ENCODE results near the gene MTARC2. TPM values are rescaled to one million over a fixed set of nuclear protein-coding genes. Genes with fewer than 3 reads are reported as not detected.

Gene MTARC2
- total and polyA plus RNA-seq, 7 donors, result 4.8 to 22.7 (median 11.9) TPM

DNA sequence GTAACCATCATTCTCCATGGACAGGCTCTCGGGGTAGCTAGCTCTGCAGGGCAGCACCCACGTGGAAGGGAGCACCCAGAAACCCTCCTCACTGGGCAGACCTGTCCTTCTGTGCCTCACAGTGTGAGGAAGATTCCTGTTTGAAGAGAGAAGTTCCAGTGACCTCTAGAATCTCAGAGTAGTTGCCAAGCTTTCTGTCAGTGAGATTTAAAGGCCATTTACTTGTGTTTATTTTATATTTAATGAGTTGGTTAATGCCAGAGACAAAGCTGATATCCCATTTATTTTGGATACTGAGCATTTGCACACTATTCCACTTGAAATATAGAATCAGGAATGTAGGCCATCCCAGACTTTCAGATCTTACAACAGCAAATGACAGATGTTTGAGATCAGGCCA lies 67.3 kb downstream of the MTARC2 start:
- TF ChIP-seq EP300 (IDR thresholded peaks at IDR 0.05), result peak in 1 of 4 donors; percentile 46
- no peak for TF ChIP-seq POLR2A (IDR thresholded peaks at IDR 0.05)
- peak in 3 of 4 donors; percentile 24 to 75 (median 64) for TF ChIP-seq POLR2AphosphoS5 (IDR thresholded peaks at IDR 0.05)
- intact Hi-C loops (cut with DNase I), result loop anchor here (5.0 to 10.0 kb wide), 4 partner anchors 217 to 1639 kb away; no protein-coding TSS in a partner anchor
- Histone ChIP-seq H3K9me3 (no peaks in the 10 kb centered on the region), H3K4me1 (peaks cover 0 to 83% (median 81%) of the 10 kb centered on the region in 4 donors), H3K27me3 (no peaks in the 10 kb centered on the region), H3K4me3 (no peak overlapping the region), H3K27ac (peak overlapping the region in 3 of 4 donors; percentile 81 to 88 (median 87)), H3K36me3 (no peaks in the 10 kb centered on the region)
- WGBS, 2 donors, result 75 to 84% methylated on average over 2 of the region's 2 CpGs
- DNase-seq, result no peak

DNA sequence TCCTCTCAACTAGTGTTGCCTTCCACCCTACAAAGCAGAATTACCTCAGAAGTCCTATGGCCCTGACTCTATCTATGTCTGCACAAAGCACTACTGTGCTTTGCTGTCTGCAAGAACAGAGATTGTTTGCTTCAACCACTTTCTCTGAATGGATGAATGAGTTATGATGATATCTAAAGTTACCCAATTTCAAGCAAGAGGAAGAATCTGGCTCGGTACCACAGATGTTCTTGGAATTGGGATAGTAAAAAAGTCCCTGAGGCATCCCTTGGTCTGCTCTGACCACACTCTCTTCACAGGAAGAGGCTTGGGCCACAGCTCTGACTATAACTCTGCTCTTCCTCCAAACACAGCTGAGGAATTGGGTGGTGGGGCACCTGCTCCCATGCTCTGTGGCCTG lies 69.8 kb downstream of the MTARC2 start:
- Histone ChIP-seq H3K27me3 (no peaks in the 10 kb centered on the region), H3K4me1 (peaks cover 0 to 66% (median 65%) of the 10 kb centered on the region in 4 donors), H3K4me3 (no peak overlapping the region), H3K36me3 (no peaks in the 10 kb centered on the region), H3K27ac (peak overlapping the region; percentile 73 to 88 (median 84)), H3K9me3 (no peaks in the 10 kb centered on the region)
- TF ChIP-seq POLR2A (IDR thresholded peaks at IDR 0.05) (no peak), EP300 (IDR thresholded peaks at IDR 0.05) (peak in 2 of 4 donors; percentile 2 to 49), POLR2AphosphoS5 (IDR thresholded peaks at IDR 0.05) (peak; percentile 57 to 82 (median 70))
- TF ChIP-seq, protein P1, sequence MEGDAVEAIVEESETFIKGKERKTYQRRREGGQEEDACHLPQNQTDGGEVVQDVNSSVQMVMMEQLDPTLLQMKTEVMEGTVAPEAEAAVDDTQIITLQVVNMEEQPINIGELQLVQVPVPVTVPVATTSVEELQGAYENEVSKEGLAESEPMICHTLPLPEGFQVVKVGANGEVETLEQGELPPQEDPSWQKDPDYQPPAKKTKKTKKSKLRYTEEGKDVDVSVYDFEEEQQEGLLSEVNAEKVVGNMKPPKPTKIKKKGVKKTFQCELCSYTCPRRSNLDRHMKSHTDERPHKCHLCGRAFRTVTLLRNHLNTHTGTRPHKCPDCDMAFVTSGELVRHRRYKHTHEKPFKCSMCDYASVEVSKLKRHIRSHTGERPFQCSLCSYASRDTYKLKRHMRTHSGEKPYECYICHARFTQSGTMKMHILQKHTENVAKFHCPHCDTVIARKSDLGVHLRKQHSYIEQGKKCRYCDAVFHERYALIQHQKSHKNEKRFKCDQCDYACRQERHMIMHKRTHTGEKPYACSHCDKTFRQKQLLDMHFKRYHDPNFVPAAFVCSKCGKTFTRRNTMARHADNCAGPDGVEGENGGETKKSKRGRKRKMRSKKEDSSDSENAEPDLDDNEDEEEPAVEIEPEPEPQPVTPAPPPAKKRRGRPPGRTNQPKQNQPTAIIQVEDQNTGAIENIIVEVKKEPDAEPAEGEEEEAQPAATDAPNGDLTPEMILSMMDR (IDR thresholded peaks at IDR 0.05), result no peak
- intact Hi-C loops (cut with DNase I), result loop anchor here (5.0 to 10.0 kb wide), 4 partner anchors 214 to 1637 kb away; no protein-coding TSS in a partner anchor
- WGBS, 2 donors, result 58 to 88% methylated on average over 1 of the region's 1 CpG
- peak; percentile 86 for DNase-seq

DNA sequence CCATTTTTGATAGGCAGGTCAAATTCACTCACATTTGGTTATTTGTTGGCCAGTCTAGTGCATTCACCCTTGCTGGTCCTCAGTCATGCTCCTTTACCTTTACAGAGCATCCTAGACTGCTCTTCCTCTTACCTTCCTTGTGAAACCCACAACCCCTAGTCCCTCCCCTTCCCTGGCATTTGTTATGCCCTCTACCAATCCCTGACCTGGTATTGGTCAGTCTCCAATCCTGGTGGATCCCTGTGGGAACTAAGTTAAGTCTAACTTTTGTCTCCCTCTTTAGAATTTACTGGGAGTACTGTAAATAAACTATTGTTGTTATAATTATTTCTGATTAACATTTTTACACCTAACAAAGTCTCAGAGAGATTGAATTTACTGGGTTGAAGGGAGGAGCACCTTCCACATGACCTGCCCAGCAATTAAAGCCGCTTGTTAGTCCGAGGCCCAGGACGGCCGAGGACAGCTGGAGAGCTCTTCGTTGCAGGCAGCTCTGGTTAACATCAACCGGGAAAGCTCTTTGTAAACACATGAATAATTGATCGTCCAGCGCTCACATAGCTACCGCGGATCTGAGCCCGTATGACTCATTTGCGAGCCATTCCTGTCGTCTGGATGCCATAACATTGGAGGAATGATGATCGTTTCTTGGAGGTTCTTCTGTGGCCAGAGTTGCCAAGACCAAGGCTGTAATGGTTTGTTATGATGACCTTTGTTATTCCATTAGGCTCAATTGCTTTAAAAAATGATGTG lies 70.5 kb downstream of the MTARC2 start:
- no peaks in the 10 kb centered on the region for H3K36me3 ChIP-seq
- TF ChIP-seq POLR2AphosphoS5 (IDR thresholded peaks at IDR 0.05) (peak; percentile 97 to 99 (median 98)), POLR2A (IDR thresholded peaks at IDR 0.05) (no peak), EP300 (IDR thresholded peaks at IDR 0.05) (peak in 3 of 4 donors; percentile 90 to 95 (median 92))
- H3K4me1 ChIP-seq, result peaks cover 0 to 70% (median 69%) of the 10 kb centered on the region in 4 donors
- intact Hi-C loops (cut with DNase I), result loop anchor here (5.0 to 10.0 kb wide), 4 partner anchors 214 to 1636 kb away; no protein-coding TSS in a partner anchor
- H3K9me3 ChIP-seq, result no peaks in the 10 kb centered on the region
- H3K27me3 ChIP-seq, result no peaks in the 10 kb centered on the region
- peak; percentile 95 for DNase-seq
- no peak overlapping the region for H3K4me3 ChIP-seq
- peak overlapping the region; percentile 73 to 88 (median 84) for H3K27ac ChIP-seq
- WGBS, 2 donors, result 71 to 78% methylated on average over 14 of the region's 14 CpGs

DNA sequence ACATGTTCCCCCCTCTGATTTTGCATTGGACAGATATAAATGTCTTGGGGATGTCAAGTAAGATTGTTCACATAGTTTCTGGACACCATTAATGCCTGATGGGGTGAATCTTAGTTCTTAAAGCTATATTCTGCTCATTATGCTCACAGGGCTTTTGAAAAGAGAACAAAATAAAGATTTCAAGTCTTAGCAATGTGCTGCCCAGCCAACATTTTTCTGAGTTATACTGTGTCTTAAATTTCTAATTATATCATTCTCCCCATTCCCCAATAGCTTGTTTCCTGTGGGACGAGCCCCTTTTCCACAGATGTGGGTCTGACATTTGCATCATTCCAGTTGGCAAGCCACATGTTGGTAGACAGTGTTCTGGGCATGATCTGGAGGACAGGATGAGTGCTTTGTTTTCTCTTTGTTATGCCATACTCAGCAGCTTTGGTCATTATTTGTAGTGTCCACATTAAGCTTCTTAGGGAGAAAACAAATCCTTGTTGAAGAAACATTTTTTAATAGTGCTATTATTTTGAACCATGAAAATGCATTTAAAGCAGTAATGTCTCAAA lies 71.4 kb downstream of the MTARC2 start:
- peak overlapping the region; percentile 73 to 88 (median 84) for H3K27ac ChIP-seq
- TF ChIP-seq POLR2A (IDR thresholded peaks at IDR 0.05) (no peak), POLR2AphosphoS5 (IDR thresholded peaks at IDR 0.05) (peak in 3 of 4 donors; percentile 60 to 79 (median 60)), EP300 (IDR thresholded peaks at IDR 0.05) (peak in 1 of 4 donors; percentile 27)
- TF ChIP-seq, protein P1 (IDR thresholded peaks at IDR 0.05), result no peak
- H3K4me1 ChIP-seq, result peaks cover 0 to 70% (median 69%) of the 10 kb centered on the region in 4 donors

DNA sequence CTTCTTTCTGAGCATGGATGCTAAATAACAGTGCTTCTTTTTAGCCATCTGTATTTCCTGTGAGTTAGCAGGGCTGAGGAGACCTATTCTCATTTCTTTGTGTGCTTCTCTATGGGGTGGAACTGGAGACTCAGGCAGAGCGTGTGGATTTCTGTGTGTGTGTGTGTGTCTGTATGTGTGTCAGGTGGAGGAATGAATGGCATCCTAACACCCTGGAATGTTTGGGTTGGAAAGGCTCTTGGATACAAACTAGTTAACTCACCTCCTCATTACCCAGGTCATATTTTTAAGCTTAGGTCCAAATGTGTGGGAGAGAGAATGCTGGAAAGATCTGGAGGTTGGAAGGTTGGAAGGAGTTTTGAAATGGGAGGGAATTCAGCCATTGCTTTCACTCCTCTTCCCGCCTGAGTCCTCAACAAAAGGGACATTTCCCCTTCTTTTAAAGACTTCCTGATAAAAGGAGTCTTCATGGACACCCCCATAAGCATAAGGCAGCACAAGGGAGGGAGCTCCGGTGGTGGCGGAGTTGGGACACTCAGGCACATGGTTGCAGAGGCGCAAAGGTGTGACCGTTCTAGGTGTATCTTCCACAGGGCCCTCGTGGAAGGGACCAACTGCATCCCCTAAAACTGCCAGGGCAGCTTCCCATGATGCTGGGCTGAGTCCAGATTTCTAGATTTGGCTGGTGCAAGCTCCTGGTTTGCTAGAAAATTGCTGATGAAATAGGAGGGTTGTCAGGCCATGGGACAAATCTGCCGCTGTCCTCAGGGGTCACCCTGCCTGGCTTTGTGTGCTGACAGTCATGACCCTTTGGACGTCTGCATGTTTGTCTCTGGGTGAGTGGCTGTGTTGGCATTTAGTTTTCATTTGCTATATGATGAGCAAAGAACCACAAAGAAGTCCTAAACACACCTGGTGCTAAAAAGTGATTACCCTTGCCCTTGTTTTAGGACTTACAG lies 76.2 kb downstream of the MTARC2 start:
- 90 to 94% methylated on average over 9 of the region's 9 CpGs for WGBS, 2 donors
- Histone ChIP-seq H3K27ac (peak overlapping the region; percentile 46 to 65 (median 58)), H3K4me3 (no peak overlapping the region), H3K27me3 (no peaks in the 10 kb centered on the region), H3K9me3 (no peaks in the 10 kb centered on the region), H3K36me3 (no peaks in the 10 kb centered on the region), H3K4me1 (peaks cover 0 to 61% (median 47%) of the 10 kb centered on the region in 4 donors)
- TF ChIP-seq POLR2AphosphoS5 (IDR thresholded peaks at IDR 0.05) (no peak), EP300 (IDR thresholded peaks at IDR 0.05) (no peak), POLR2A (IDR thresholded peaks at IDR 0.05) (no peak)
- TF ChIP-seq, protein P1 (IDR thresholded peaks at IDR 0.05), result no peak
- intact Hi-C loops (cut with DNase I), result no loop called here
- no peak for DNase-seq

More for the DNA sequence above, 71.4 kb downstream of the MTARC2 start:
- intact Hi-C loops (cut with DNase I), result loop anchor here (5.0 to 10.0 kb wide), 4 partner anchors 213 to 1635 kb away; no protein-coding TSS in a partner anchor
- no peak for DNase-seq
- Histone ChIP-seq H3K9me3 (no peaks in the 10 kb centered on the region), H3K4me3 (no peak overlapping the region), H3K36me3 (no peaks in the 10 kb centered on the region), H3K27me3 (no peaks in the 10 kb centered on the region)
- 61 to 77% methylated on average over 1 of the region's 1 CpG for WGBS, 2 donors

Measured in sigmoid colon (tissue), 7 donors.